Activated CD4-positive, alpha-beta T cell treated with anti-CD3 and anti-CD28 coated beads, Interleukin-2, amount 50 U/mL, for 48 hours (primary cell): ENCODE measurements around the gene CFAP141.

Experiments used
- DNase-seq, 2 experiments: peaks; one replicate each; pipeline ENCODE4 v3.0.0-alpha.2; 2020

The CFAP141 gene

DNA sequence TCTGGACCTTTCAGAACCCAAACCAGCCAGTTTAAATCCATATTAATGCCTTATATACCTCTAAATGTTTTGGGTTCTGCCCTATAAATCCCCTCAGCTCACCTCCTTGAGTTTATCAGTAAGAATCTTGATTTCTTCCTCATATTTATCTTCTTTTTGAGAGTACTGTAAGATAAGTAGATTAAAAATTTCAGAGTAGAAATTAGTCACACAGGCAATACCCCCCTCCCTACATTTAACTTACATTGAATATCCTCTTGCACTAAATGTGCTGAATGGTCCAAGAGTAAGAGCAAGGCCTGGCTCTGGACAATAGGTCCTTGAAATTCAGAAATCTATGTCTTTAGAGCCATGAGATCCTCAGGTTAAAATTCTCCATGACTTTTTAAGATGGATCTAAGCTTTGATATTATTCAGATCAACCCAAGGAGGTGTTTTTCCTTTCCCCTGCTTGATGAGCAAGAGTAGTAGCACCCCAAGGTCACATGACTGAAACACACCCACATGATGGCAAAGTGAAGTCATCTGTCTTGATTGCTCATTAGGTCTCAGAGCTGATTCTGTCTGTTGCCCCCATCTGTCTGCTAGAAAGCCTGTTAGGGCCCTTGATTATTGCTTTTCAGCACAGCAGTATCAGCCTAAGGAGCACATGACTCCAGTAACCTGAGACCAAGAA is 35.4 kb downstream of the CFAP141 start:
- DNase-seq = peak; percentile 56 to 69

GRCh38 chr1:154167461-154167860 is 38.7 kb downstream of the CFAP141 start:
- DNase-seq = no peak

DNA sequence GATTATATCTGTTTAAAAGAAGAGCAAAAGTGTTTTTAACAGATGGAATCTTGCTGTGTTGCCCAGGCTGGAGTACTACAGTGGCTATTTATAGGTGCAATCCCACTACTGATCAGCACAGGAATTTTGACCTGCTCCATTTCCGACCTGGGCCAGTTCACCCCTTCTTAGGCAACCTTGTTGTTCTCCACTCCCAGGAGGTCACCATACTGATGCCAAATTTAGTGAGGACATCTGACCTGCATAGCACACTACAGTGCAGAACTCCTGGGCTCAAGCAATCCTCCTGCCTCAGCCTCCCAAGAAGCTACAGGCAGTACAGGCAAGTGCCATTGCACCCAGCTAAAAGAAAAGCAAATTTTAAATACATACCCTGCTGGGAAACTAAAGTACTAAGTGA is 39.9 kb downstream of the CFAP141 start:
- no peak for DNase-seq

DNA sequence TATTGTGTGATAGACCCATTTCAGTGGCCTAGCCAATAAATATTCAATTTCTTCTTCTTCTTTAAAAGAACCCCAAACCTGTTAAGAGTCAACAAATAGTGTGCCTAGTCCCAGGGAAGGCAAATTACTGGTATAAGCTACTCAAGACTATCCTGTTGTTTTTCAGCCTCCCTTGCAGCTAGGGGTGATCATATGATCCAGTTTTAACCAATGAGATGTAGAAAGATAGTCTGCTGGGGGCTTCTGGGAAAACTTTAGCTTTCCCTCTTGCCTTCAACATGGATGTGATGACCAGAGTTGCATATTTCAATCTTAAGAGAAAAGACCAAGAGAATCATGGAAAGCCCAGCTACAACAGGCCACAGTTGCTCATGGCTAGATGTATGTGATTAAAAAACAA is 46.6 kb downstream of the CFAP141 start:
- no peak for DNase-seq

GRCh38 chr1:154158307-154159125 is 47.6 kb downstream of the CFAP141 start:
- DNase-seq = no peak

DNA sequence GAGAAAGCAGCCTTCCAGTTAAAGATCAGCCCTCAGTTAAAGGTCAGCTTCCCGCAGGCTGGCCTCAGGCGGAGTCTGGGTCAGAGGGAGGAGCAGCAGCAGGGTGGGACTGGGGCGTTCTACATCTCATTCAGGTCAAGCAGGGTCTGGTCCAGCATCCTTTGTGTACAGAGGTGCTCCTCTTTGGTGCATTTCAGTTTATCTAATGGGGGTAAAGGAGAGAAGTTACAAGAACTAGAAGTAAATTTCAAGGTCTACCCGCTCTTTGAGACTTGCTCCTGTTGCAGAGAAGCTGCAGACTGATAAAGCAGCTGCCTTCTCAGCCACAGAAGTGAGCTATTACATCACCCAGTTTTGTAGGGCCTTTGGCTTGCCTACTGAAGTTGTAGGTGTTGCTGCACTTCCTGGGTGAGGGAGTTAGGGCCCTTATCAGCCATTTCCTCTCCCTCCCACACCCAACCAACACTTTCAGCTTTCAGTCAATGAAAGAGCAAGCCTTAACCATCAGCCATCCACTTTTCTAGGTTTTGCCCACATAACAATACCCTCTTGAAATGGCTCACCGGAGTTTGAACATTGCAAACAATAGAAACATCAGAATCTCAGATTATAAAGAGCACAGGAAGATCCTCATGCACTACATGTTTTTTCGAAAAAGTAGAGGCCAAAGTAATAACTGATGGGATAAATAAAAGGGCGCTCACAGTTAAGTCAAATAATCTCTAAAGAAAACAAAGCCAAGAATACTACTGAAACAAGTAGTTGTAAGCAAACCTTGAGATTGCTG is 48.4 kb downstream of the CFAP141 start:
- DNase-seq = peak; percentile 60 to 71

- DNase-seq = no peak
These were observed 50.9 kb downstream of the CFAP141 start for GRCh38 chr1:154155251-154155650.

GRCh38 chr1:154154534-154155191 is 51.5 kb downstream of the CFAP141 start, which contains the start of gene NUP210L:
TSS of gene NUP210L (minus strand) at chr1:154155073.
- no peak for DNase-seq

- no peak for DNase-seq
These were observed 52.1 kb downstream of the CFAP141 start for GRCh38 chr1:154154053-154154452.

DNA sequence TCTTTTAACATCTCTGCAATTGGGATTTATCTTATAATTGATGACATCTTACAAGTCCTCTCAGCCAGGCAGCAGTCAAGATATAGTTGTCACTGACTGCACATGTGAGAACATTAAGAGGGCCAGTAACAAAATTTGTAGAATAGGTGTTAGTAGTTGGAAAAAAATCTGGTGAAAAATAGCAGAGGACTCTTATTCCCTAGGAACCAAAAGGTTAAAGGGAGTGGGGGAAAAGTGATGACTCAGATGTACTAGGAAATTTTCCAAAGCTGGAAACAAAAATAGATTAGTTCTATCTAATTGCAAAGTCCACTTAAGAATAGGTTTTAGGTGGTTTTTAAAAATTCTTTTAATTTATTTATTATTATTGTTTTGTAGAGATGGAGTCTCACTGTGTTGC is 54.8 kb downstream of the CFAP141 start:
- no peak for DNase-seq
